ENCODE results near the gene HDAC10. TPM values are rescaled to one million over a fixed set of nuclear protein-coding genes. Genes with fewer than 3 reads are reported as not detected.
"Not testable (repeated sequence)": the region's sequence is repeated elsewhere in the genome, so short reads cannot be mapped to it uniquely, and the experiment has no call there.

HDAC10 gene
- total RNA-seq, 1 donor from 2014 or later: 17.7 TPM

DNA sequence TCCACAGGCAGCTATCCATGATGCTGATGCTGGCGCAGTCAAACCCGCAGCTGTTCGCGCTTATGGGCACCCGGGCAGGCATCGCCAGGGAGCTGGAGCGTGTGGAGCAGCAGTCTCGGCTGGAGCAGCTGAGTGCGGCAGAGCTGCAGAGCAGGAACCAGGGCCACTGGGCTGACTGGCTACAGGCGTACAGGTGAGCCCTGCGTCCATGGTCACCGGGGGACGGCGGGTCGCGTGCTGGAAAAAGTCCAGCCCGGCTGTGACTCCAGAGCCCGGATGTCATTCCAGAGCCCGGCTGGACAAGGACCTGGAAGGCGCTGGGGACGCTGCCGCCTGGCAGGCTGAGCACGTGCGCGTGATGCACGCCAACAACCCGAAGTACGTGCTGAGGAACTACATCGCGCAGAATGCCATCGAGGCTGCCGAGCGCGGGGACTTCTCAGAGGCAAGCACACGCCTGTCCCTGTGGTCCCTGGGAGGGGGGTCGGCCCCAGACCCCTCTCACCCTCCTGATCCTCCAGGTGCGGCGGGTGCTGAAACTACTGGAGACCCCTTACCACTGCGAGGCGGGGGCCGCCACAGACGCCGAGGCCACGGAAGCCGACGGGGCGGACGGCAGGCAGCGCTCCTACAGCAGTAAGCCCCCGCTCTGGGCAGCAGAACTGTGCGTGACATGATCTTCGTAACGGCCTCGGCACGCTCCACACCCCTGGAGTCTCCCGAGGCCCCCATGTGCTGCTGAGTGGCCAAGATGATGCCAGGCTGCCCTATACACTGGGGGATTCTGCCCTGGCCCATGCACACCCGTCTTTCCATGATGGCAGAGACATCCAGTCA, 34.2 kb downstream of the HDAC10 start:
- no peak for ATAC-seq

DNA sequence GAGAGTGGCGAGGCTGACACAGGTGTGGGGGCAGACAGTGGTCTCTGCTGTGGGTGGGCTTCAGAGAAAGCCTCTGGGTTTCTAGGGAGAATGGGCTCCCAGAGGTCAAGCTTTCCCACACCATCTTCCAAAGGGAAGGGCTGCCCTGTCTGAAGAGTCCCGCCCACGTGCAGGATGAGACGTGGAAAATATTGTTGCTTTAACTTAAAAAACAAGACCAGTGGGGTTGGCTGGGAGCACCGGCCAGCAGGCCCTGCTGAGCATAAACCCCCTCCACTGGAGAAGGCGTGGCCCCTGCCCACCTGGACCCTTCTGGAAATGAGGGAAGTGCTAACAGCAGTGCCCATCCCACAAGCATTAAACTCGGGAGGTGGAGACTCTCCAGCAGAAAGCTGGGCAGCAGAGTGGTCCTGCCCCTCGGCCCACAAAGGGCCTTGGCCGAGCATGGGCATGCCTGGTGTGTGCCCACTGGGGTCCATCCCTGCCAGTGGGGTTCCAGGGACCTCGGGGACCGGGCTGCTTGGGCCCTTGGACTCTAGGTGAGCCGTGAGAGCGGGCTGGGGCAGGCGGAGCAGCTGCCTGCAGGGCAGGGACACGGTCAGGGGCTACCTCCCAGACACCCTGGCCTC, 34.9 kb downstream of the HDAC10 start:
- no peak for ATAC-seq

DNA sequence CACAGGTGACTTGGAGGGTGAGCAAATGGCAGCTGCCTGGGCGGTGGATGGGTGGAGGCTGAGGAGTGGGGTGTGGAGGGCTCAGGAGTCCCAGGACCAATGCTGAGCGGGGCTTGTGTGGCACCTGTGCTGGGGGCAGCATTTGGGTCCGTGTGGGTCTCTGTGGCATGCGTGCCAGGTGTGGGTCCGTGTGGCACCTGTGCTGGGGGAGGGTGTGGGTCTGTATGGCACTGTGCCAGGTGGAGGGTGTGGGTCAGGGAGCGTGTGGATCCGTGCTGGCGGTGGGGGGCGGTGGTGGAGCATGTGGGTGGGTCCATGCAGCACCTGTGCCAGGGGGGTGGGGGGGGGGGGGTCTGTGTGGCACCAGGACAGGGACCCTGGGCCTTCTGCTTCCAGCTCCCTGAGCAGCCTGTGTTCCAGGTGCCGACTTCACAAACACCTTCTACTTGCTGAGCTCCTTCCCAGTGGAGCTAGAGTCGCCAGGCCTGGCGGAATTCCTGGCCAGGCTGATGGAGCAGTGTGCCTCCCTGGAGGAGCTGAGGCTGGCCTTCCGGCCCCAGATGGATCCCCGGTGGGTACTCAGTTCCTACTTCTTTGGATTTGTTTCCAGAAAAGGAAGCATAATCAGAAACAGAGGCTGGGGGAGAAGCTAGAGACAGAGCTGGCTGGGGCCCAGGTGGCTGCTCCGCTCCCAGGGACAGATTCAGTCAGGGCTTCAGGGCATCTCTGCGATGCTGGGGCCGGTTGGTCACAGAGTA, 35.6 kb downstream of the HDAC10 start:
- no peak for ATAC-seq

DNA sequence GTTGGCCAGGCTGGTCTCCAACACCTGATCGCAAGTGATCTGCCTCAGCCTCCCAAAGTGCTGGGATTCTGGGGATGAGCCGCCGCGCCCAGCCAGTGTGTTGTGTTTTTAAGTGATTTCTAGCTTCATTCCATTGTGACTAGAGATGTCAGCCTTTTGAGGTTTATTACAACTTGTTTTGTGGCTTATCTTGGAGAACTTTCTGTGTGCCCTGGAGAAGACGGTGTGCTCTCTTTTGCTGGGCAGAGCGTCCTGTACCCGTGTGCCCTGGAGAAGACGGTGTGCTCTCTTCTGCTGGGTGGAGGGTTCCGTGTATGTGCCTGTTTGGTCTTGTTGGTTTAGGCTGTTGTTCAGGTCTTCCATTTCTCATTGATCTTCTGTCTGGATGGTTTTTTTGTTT, 37.8 kb downstream of the HDAC10 start:
- no peak for ATAC-seq

DNA sequence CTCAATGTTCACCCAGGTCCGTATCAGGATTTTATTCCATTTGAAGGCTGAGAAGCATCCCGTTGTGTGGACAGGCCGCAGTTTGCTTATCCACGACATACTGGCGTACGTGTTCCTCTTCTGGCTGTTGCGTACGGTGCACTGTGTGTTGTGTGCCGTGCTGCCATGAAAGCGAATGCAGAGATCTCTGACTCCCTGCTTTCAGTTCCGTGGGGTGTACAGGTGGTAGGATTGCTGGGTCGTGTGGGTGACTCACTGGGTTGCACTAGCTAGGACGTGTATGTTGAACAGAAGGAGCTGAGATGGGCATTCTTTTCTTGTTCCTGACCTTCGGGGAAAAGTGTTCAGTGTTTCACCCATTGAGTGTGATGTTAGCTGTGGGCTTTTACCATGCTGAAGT, 39.9 kb downstream of the HDAC10 start:
- no peak for ATAC-seq

DNA sequence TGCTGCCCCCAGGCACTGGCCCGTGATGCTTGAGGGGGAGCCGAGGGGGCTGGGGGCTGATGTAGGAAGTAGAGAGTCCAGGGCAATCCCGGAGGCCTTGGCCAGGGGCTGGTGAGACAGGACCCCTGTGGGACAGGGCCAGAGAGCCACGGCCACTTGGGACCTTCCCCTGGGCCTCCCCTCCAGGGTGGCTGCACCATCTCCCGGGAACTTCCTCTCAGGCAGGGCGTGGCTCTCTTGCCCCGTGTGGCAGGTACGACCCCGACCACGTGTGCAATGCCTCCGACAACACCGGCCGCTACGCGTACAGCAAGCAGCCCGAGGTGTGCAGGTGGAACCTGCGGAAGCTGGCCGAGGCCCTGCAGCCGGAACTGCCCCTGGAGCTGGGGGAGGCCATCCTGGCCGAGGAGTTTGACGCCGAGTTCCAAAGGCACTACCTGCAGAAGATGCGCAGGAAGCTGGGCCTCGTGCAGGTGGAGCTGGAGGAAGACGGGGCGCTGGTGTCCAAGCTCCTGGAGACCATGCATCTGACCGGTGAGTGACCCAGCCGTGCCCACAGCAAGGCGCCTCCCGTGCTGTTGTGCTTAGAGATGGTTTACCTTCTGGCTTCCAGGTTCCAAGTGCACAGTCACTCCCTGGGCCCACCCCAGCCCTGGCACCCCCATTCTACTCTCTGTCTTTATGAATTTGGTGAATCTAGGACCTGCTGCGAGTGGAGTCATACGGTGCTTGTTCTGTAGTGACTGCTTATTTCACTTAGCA, 40.5 kb downstream of the HDAC10 start:
- no peak for ATAC-seq

DNA sequence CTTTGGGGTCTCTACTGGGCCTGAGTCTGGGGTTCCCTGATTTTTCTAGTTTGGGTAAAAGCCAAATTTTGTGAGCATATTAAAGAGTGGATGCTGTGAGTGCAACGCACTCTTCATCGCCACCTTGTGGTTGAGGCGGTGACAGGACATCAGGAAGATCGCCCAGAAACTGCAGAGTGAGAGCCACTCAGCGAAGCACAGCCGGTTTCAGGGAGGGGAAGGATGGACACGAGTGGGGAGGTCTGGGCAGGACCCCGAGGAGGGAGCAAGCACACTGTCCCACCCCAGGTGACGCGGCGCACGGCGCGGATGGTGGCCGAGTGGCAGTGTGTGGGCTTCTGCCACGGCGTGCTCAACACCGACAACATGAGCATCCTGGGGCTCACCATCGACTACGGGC, 41.2 kb downstream of the HDAC10 start:
- peak; percentile 67 for ATAC-seq

DNA sequence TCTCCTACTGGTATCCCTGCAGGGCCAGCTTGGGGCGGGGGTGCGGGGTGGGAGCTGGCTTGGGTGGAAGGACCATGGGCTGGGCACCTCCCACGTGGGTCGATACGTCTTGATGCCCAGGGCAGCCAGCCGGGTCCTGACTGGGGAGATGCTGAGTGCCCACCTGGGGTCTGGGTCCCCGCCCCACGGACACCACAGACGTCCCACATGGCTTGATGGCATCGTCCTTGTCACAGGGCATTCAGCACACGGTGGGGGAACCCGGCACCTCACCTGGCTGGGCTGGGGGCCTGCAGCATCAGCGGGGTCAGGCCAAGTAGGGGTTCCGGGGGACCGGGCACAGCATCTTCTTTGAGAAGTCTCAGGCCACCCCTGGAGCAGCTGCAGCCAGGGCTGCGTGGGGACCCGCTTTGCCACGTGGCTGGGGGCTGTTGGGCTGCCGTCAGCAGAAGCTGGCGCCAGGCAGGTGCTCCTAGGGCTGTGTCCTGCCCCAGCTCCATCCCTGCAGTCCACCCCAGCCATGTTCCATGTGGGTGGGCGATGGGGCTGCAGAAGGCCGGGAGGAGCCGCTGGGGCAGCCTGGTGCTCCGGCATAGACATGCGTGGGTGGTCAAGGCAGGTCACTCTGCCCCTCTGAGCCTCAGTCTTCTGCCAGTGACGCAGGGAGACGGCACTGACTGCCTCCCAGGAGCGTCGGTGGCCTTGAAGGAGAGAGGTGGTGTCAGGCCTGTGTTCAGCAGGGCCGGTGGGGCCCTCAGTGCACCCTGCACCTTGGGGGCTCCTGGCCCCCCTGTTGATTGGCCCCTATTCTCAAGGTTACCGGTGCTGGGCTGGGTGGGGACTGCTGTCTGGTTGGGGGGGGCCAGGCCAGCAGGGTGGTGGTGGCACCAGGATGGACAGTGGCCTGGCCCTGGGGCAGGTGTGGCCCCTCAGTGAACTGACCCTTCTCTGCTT, 41.8 kb downstream of the HDAC10 start:
- ATAC-seq: peak; percentile 18

DNA sequence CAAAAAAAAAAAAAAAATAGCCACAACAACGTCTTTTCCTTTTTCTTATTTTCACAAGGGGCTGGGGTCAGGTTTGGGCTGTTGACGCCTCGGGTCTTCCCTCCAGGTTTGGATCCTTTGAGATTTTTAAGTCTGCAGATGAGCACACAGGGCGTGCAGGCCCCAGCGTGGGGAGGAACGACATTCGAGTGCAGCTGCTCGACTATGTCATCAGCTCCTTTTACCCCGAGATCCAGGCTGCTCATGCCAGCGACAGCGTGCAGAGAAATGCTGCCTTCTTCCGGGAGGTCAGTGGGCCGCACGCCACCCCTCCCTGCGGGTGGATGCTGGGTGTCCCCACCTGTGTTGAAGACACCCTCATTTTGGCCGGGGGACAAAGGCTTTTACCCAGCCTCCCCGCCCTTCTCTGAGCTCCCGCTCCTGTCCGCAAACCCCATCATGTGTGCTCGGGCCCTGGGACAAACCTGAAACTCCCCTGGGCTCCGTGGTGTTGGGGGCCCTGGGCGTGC, 42.6 kb downstream of the HDAC10 start:
- no peak for ATAC-seq

DNA sequence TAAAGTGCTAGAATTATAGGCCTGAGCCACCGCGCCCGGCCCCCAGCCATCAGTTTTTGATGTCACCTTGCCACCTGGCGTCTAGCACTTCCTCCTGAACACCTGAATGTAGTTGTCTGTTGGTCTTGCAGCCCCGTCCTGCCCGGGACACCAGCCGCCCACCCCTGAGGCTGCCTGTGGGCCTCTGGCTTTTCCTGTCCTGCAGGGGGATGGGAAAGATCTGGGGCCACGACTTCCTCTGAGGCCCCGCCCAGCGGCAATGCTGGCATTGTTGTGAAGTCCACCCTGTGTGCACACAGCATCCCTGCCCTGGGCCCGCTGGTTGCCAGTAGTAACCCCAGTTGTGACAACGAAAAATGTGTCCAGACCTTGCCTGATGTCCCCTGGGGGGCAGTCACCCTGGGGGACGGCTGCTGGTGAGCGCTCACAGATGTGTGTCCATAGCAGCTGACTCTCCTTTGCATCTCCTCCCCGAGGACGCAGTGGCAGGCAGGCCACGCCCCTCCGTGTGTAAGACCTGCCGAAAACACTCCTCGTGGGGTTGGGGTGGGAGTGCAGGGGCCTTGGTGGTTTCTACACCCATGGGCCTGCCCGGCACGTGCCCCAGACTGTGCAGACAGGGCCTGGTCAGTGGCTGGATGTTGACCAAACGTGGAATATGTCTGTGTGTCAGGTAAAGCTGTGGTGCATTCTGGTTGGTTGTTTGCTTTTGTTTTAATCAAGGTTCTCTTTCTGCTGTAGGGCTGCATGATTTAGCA, 43.5 kb downstream of the HDAC10 start:
- no peak for ATAC-seq

DNA sequence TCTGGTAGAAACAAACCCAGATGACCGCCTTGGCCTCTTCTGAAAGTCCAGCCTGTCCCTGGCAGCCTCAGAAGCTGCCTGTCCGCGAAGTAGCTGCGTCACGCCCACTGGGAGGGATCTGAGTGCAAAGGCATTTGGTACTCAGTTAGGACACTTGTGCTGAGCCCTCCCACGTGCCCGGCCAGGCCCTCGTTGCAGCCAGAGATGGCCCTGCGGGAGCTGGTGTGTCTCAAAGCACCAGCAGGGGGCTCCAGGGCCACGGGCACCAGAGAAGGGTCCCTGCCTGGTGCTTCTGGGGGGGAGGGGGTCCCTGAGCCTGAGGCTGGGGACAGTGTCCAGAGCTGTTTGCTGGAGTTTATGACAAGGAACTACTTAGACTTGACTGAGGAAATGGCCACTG, 44.5 kb downstream of the HDAC10 start:
- no peak for ATAC-seq

DNA sequence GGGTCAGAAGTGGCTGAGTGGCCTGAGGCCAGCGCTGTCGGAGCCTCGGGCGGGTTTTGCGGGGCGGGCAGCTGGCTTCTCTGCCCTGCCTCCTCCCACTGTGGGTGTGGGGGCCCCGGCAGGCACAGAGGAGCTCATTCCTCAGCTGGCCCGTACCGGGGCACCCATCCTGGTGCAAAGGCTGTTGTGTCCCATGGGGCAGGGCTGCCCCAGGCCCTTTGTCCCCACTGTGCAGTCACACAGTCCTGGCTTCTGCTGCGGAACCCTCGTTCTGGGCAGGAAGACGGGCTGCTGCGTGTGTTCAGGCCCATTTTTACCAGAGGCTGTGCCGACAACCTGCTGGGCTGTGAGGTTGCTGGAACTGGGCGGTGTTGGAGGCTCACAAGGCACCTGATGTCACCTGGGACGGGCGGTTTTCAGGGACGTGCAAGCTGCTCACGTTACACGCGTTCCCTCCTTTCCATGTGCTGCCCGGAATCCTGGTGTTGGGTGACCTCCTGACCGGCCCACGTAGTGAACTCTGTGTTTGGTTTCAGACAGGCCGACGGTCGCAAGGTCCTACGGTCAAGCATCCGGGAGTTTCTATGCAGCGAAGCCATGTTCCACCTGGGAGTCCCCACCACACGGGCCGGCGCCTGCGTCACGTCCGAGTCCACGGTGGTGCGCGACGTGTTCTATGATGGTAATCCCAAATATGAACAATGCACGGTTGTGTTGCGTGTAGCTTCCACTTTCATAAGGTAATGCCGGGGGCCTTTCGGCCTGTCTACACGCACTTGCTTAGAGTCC, 45.1 kb downstream of the HDAC10 start:
- no peak for ATAC-seq

DNA sequence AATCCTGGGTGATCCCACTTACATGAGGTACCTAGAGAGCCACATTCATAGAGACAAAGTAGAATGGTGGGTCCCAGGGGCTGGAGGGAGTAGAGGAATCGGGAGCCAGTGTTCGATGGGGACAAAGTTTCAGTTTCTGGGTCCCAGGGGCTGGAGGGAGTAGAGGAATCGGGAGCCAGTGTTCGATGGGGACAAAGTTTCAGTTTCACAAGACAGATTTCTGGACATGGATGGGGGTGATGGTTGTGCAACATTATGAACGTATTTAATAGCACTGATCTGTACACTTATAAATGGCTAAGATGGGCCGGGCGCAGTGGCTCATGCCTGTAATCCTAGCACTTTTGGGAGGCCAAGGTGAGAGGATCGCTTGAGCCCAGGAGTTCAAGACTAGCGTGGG, 46.1 kb downstream of the HDAC10 start:
- not testable (repeated sequence) for ATAC-seq

DNA sequence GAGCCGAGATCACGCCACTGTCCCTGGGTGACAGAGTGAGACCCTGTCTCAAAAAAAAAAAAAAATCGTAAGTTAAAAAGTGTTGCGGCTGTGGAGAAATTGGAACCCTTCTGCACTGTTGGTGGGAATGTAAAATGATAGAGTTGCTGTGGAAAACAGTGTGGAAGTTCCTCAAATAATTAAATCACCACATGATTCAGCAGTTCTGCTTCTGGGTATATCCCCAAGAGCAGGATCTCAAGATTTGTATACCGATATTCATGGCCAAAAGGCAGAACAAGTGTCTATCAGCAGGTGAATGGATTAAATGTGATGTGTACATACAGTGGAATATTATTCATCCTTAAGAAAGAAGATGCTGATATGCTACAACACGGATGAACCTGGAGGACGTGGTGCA, 46.5 kb downstream of the HDAC10 start:
- no peak for ATAC-seq

DNA sequence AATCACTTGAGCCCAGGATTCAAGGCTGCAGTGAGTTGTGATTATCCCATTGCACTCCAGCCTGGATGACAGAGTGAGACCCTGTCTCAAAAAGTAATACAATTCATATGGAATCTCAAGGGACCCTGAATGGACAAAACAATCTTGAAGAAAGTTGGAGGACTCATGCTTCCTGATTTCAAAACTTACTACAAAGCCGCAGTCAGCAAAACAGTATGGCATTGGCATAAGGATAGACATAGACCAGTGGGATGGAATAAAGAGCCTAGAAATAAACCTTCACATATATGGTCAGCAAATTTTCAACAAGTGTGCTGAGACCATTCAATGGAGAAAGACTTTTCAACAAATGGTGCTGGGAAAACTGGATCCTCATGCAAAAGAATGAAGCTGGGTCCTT, 47.8 kb downstream of the HDAC10 start:
- no peak for ATAC-seq

DNA sequence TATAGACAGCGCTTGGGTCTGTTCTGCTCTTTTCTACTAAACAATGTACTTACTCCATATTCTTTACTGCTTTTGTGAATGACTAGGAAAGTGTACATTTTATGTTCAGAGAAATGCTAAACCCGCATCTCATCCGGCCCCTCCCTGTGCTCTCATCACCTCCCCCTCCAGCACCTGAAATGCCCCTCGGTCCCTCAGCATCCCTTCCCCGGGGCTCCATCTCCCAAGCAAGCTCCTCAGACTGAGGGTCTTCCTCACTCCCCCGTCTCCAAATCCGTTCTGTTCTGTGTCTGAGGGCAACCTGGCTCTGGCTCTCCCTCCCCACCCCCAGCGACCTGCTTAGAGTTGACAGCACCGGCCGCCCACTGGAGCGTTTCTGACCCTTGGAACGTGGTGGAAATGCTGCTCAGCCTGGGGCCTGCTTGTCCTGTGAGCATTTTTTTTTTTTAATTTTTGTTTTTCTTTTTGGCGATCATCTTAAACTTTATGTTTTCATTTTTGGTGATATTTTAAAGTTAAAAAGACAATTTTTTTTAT, 48.9 kb downstream of the HDAC10 start:
- ATAC-seq: no peak

DNA sequence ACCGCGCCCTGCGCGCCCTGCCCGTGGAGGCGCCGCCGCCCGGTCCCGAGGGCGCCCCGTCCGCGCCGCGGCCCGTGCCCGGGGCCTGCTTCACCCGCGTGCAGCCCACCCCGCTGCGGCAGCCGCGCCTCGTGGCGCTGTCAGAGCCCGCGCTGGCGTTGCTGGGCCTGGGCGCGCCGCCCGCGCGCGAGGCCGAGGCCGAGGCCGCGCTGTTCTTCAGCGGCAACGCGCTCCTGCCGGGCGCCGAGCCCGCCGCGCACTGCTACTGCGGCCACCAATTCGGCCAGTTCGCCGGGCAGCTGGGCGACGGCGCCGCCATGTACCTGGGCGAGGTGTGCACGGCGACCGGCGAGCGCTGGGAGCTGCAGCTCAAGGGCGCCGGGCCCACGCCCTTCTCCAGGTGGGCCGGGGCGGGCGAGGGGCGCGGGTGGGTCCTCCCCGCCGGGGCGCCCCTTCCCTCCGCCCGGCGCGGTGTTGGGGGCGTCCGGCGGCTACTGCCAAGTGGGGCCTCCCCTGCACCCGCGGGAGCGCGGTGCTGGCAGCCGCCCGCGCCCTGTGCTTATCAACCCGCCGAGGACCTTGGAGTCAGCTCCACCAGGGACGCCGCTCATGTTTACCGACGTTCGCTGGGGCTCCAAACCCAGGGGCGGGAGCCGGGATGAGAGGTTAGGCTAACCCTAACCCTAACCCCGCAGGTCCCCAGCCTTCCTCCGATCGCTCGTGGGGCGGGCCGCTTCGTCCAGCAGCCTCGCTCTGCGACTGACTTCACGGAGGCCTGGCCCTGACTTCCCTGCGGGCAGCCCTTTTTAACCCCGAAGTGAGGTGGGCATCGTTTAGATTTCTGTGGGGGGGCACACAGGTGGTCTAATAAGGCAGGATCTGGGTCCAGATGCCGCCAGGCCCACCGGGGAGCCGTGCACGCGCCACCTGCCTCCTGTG, 49.6 kb downstream of the HDAC10 start:
- ATAC-seq: peak; percentile 35
